HepG2 (cell line): ENCODE results near the gene GNB3. TPM values are rescaled to one million over a fixed set of nuclear protein-coding genes. Genes with fewer than 3 reads are reported as not detected.

Experiments
- ATF7 ChIP-seq, 2 experiments: fragments of 450-650 bp in 1 of 2; sonication (generic) in 1 of 2; formaldehyde crosslinking in 1 of 2; IDR thresholded peaks; 2 replicates each; pipeline versions ENCODE4 v1.4.0 to v1.6.1; 2016 to 2020; ENCODE audit warnings: antibody characterized with exemption in 1 of 2, mild to moderate bottlenecking in 1 of 2, missing genetic modification reagents in 1 of 2
- BATF2 ChIP-seq: sonication (generic); formaldehyde crosslinking; IDR thresholded peaks from 2 replicates; pipeline ENCODE4 v1.8.0; 2022; ENCODE audit warnings: mild to moderate bottlenecking, missing genetic modification reagents, moderate library complexity
- DNMT3B ChIP-seq: conservative IDR thresholded peaks from 2 replicates; pipeline ENCODE4 v1.6.1; 2016; ENCODE audit warnings: missing biosample characterization, control low read depth
- FUBP1 ChIP-seq: sonication (generic); formaldehyde crosslinking; IDR thresholded peaks from 2 replicates; pipeline ENCODE4 v1.5.1; 2020; ENCODE audit warnings: missing genetic modification reagents, mild to moderate bottlenecking, borderline replicate concordance
- ISX ChIP-seq: sonication (generic); formaldehyde crosslinking; conservative IDR thresholded peaks from 2 replicates; pipeline ENCODE4 v1.5.0; 2020; ENCODE audit warnings: missing genetic modification reagents
- MED13 ChIP-seq: sonication (generic); formaldehyde crosslinking; IDR thresholded peaks from 2 replicates; pipeline ENCODE4 v1.5.0; 2020; ENCODE audit warnings: missing genetic modification reagents
- NR1H2 ChIP-seq: sonication (generic); formaldehyde crosslinking; IDR thresholded peaks from 2 replicates; pipeline ENCODE4 v1.8.1; 2022; ENCODE audit warnings: low read depth, missing genetic modification reagents, borderline replicate concordance
- PHF5A ChIP-seq: IDR thresholded peaks from one replicate; pipeline ENCODE4 v1.6.1; 2018; ENCODE audit warnings: low read depth, missing genetic modification reagents; ENCODE audit not compliant: unreplicated experiment
- SATB2 ChIP-seq: sonication (generic); formaldehyde crosslinking; IDR thresholded peaks from 2 replicates; pipeline ENCODE4 v1.5.0; 2020; ENCODE audit warnings: missing genetic modification reagents
- SETDB1 ChIP-seq: sonication (generic); formaldehyde crosslinking; IDR thresholded peaks from 2 replicates; pipeline ENCODE4 v1.5.1; 2020; ENCODE audit warnings: missing genetic modification reagents, mild to moderate bottlenecking, borderline replicate concordance
- SRSF9 ChIP-seq: fragments of 200-400 bp; formaldehyde crosslinking; IDR thresholded peaks from 2 replicates; pipeline ENCODE4 v1.6.1; 2018; ENCODE audit warnings: borderline replicate concordance, mild to moderate bottlenecking, low read depth, low read length; ENCODE audit not compliant: insufficient read depth, poor library complexity, severe bottlenecking
- TBL1XR1 ChIP-seq: fragments of 150-350 bp; IDR thresholded peaks from 2 replicates; pipeline ENCODE4 v1.6.1; 2014; ENCODE audit warnings: borderline replicate concordance, low read length; ENCODE audit not compliant: partially characterized antibody
- TRAFD1 ChIP-seq: sonication (generic); formaldehyde crosslinking; IDR thresholded peaks from 2 replicates; pipeline ENCODE4 v1.5.1; 2020; ENCODE audit warnings: missing genetic modification reagents, mild to moderate bottlenecking, borderline replicate concordance
- ZKSCAN8 ChIP-seq: IDR thresholded peaks from 2 replicates; pipeline ENCODE4 v1.6.1; 2016; ENCODE audit warnings: borderline replicate concordance, missing genetic modification reagents, missing compliant biosample characterization
- ZNF10 ChIP-seq: sonication (generic); formaldehyde crosslinking; IDR thresholded peaks from 2 replicates; pipeline ENCODE4 v1.4.0; 2020; ENCODE audit warnings: mild to moderate bottlenecking, low read depth, missing genetic modification reagents, borderline replicate concordance
- ZNF496 ChIP-seq: sonication (generic); formaldehyde crosslinking; IDR thresholded peaks from 2 replicates; pipeline ENCODE4 v1.8.1; 2023; ENCODE audit warnings: mild to moderate bottlenecking, moderate library complexity, missing genetic modification reagents; ENCODE audit not compliant: insufficient replicate concordance
- ZNF512B ChIP-seq: sonication (generic); formaldehyde crosslinking; IDR thresholded peaks from 2 replicates; pipeline ENCODE4 v1.5.1; 2020; ENCODE audit warnings: missing genetic modification reagents, mild to moderate bottlenecking, borderline replicate concordance
- ZNF550 ChIP-seq: sonication (generic); formaldehyde crosslinking; IDR thresholded peaks from 2 replicates; pipeline ENCODE4 v1.4.0; 2020; ENCODE audit warnings: mild to moderate bottlenecking, missing genetic modification reagents, borderline replicate concordance
- ZNF850 ChIP-seq: sonication (generic); formaldehyde crosslinking; conservative IDR thresholded peaks from 2 replicates; pipeline ENCODE4 v1.9.0; 2021; ENCODE audit warnings: mild to moderate bottlenecking, missing genetic modification reagents
- polyA plus RNA-seq, 8 experiments: library from polyadenylated mRNA; depleted of rRNA in 3 of 8; stranded (reverse) in 7 of 8; unstranded in 1 of 8; fragments of >200 nt; fragmentation: Illumina TruSeq in 4 of 8; extraction: Trizol in 4 of 8; gene quantifications; 2 replicates each; pipeline versions ENCODE4 v1.2.1 to v1.2.3, GENCODE V29; 2011 to 2016; ENCODE audit warnings: low read depth in 4 of 8, missing spikeins in 1 of 8, mixed read lengths in 1 of 8; ENCODE audit not compliant: insufficient read depth in 1 of 8
- total RNA-seq, 5 experiments: library from RNA; depleted of rRNA; stranded (reverse); fragments of >200 nt; fragmentation: Illumina TruSeq; extraction: Trizol; gene quantifications; 2 replicates each; pipeline ENCODE4 v1.2.3, GENCODE V29; 2016; ENCODE audit warnings: low read depth in 1 of 5

The GNB3 gene
- total and polyA plus RNA-seq, 2 of the 13 experiments (the other 11 are each of a cell fraction or from before 2014, with no cell fraction given), result 1.3 to 3.6 TPM

- TF ChIP-seq ZNF850 (CRISPR knock-in tag), result no peak
- no peak for TF ChIP-seq ZKSCAN8 (CRISPR knock-in tag)
- TF ChIP-seq FUBP1 (CRISPR knock-in tag), result no peak
- no peak for TF ChIP-seq TBL1XR1
- no peak for TF ChIP-seq ZNF496 (CRISPR knock-in tag)
- TF ChIP-seq TRAFD1 (CRISPR knock-in tag), result no peak
- no peak for TF ChIP-seq SATB2 (CRISPR knock-in tag)
- no peak for TF ChIP-seq BATF2
- no peak for TF ChIP-seq MED13 (CRISPR knock-in tag)
- no peak for TF ChIP-seq ISX (CRISPR knock-in tag)
- no peak for TF ChIP-seq DNMT3B (CRISPR knock-in tag)
- no peak for TF ChIP-seq SETDB1 (CRISPR knock-in tag)
- no peak for TF ChIP-seq ATF7 (IDR thresholded peaks at IDR 0.05)
- TF ChIP-seq ATF7 (CRISPR knock-in tag; IDR thresholded peaks at IDR 0.05), result no peak
- no peak for TF ChIP-seq ZNF512B (CRISPR knock-in tag)
- TF ChIP-seq SRSF9, result no peak
- no peak for TF ChIP-seq NR1H2
- no peak for TF ChIP-seq PHF5A (CRISPR knock-in tag)
- TF ChIP-seq ZNF10, result no peak
- no peak for TF ChIP-seq ZNF550 (CRISPR knock-in tag)
These were observed 18.9 kb upstream of the GNB3 start, which contains the start of gene GPR162 (continued) for GRCh38 chr12:6821591-6822425.
